Kidney tubule cell (primary cell): ENCODE data around the gene MAB21L3.
A peak's percentile ranks its signal among the peaks of the same experiment; 100 is the strongest.

Experiments
- DNase-seq: peaks from one replicate; pipeline ENCODE4 v3.0.0-alpha.2; 2018; ENCODE audit warnings: low spot score

MAB21L3 gene

GRCh38 chr1:116166011-116166571 lies 54.9 kb downstream of the MAB21L3 start:
- no peak for DNase-seq

DNA sequence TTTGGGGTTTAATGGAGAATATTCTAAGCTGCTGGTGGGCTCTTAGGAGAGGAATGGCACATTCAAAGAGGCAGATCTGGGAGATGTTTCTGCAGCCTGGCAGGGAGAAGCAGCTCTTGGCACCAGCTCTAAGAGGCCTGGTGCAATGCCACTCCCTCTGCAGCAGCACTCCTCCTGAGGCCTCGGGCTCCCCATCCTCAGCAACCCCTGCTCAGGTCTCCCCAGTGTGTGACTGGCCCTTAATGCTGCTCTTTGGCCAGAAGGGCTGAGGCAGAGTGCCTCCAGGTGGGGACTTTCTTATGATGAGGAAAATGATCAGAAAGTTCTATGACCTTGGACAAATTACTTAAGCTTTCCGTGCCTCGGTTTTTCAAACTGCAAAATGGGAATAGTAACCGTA lies 55.5 kb downstream of the MAB21L3 start:
- DNase-seq = no peak

GRCh38 chr1:116167625-116168276 lies 56.6 kb downstream of the MAB21L3 start:
- peak; percentile 34 for DNase-seq

- DNase-seq = peak; percentile 76
These were observed 57.3 kb downstream of the MAB21L3 start for GRCh38 chr1:116168277-116169032.

DNA sequence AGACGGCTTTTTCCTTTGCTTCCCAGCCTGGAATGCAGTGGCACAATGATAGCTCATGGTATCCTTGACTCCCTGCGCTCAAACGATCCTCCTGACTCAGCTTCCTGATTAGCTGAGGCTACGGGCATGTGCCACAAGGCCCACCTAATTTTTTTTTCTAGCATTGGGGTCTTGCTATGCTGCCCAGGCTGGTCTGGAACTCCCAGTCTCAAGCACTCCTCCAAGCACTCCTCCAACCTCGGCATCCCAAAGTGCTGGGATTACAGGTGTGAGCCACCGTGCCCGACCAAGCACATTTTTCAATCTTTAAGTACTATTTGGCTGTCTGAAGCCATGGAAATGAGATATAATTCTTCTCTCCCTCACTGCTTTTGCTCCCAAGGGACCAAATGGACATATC lies 58.7 kb downstream of the MAB21L3 start:
- DNase-seq = no peak

- DNase-seq = no peak
These were observed 59.8 kb downstream of the MAB21L3 start for GRCh38 chr1:116170721-116171589.

- DNase-seq = no peak
These were observed 61.5 kb downstream of the MAB21L3 start for GRCh38 chr1:116172666-116173065.

GRCh38 chr1:116175611-116176010 lies 64.4 kb downstream of the MAB21L3 start:
- DNase-seq = no peak

GRCh38 chr1:116176306-116176789 lies 65.1 kb downstream of the MAB21L3 start:
- no peak for DNase-seq

DNA sequence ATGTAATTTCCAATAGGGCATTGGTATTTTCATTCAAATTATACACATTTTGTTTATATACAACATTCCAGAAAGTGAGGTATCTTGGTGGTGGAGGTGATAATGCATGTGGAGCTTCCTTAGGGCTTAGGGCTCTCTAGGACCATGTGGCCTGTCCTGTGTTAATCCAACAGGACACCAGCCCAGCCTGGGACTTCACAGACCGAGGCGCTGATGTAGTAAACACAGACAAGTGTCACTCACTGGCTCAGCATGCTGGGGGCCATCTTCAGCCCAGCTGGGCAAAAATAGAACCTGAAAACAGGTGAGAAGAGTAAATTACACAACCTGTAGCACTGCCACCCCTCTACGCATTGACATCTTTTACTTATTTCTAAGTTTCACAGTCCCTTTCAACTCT lies 66.7 kb downstream of the MAB21L3 start:
- DNase-seq = no peak

DNA sequence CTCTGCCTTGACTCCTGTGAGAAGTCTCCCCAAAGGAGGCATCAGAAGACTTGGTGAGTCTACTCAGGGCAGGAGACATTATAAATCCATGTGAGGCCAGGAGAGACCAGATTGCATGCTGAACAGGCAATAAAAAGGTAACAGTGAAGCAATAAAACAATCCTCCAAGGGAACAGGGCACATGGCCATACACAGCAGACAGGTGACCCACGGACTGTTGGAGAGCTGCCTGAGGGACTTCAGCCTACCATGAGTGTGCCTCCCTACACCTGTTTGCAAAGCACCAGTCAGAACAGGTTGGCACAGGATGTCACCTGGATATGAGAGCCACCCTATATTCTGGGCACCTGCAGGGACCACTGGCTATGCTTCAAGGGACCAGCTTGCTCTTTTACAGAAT lies 67.6 kb downstream of the MAB21L3 start:
- no peak for DNase-seq

DNA sequence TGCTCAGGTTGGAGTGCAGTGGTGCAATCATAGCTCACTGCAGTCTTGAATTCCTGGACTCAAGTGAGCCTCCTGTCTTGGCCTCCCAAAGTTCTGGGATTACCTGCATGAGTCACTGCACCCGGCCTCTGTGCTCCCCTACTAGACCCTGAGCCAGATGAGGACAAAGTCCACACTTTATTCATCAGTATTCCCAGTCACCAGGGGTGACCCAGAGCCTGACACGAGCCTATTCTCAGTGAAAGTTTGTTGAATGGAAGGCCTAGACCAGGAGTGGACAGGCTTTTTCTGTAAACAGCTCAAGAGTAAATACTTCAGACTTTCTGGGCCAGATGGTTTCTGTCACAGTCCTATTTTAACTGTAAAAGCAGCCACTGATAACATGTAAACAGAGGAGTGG lies 68.2 kb downstream of the MAB21L3 start:
- no peak for DNase-seq

- DNase-seq = no peak
These were observed 68.8 kb downstream of the MAB21L3 start for GRCh38 chr1:116179964-116180363.

DNA sequence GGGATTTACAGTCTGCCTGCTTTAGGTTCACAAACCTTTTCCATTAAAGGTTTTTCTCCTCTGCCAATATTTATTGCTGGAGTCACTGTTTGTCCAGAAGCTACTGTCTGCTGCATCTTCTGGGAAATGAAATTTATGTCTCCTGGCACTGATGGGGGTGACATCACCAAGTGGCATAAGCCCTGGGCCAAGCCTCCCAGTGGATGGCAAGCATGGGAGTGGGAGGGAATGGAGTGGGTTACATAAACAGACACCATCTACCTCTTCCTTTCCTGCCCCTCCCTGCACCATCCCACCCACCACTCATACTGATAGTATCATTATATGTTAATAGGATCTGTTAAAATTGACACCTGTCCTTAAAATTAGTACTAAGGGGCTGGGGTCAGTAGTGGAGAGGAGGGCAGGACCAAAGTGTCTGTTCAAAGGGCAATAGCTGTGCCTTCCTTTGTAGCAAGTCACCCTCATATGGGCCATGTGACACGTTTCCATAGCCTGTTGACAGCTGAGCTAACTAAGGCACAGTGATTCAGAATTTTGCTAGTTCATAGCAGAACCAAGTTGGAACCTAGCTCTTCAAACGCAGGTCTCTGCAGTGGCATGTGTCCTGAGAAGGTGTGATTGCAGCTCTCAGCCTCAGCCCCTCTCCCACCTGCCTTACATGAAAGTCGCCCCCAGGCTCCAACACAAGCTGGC lies 71.0 kb downstream of the MAB21L3 start:
- DNase-seq = no peak
